ENCODE measurements around the gene MCF2L2. TPM values are rescaled to one million over a fixed set of nuclear protein-coding genes. Genes with fewer than 3 reads are reported as not detected.

MCF2L2 gene
- total and polyA plus RNA-seq, 2 experiments from 2014 or later: not detected

GRCh38 chr3:183448369-183449128, 20.1 kb upstream of the MCF2L2 start:
- Histone ChIP-seq H2AFZ (peak overlapping the region; percentile 98), H3K79me2 (ENCODE audit: insufficient read depth) (no peaks in the 10 kb centered on the region; the same call in 1 of the 2 replicates), H3K27ac (no peak overlapping the region), H3K36me3 (ENCODE audit: low read depth) (no peaks in the 10 kb centered on the region), H4K20me1 (ENCODE audit: insufficient read depth) (no peaks in the 10 kb centered on the region), H3K9me3 (ENCODE audit: low read depth) (no peaks in the 10 kb centered on the region), H3K9ac (peak overlapping the region; percentile 85), H3K27me3 (replicated peaks; ENCODE audit: insufficient read depth) (0 out of 2 replicates have a peak, but pooled peaks cover under 1% of the 10 kb centered on the region), H3K4me1 (ENCODE audit: insufficient read depth) (peaks cover 12% of the 10 kb centered on the region; the same call in 1 of the 2 replicates), H3K4me3 (peak overlapping the region; percentile 87), H3F3A (ENCODE audit: insufficient read depth) (no peaks in the 10 kb centered on the region), H3K9me2 (ENCODE audit: insufficient read depth) (no peaks in the 10 kb centered on the region), H3K4me2 (ENCODE audit: unreplicated experiment) (peak overlapping the region; percentile 94)
- DNase-seq: no peak
- TF ChIP-seq EZH2phosphoT487 (IDR thresholded peaks at IDR 0.05; ENCODE audit: insufficient read depth, low read depth) (no peak), EZH2 (IDR thresholded peaks at IDR 0.05; ENCODE audit: insufficient read depth, poor library complexity, severe bottlenecking) (no peak)
- in situ Hi-C loops (cut with MboI): no loop called here
- WGBS, 2 experiments (ENCODE audit: low coverage in 1 of 2, low lambda C conversion rate in 2 of 2, missing lambda C conversion rate in 2 of 2): 61 to 63% methylated on average over 3 of the region's 3 CpGs

GRCh38 chr3:183447206-183448001, 19.0 kb upstream of the MCF2L2 start:
- peaks cover 12% of the 10 kb centered on the region; the same call in 1 of the 2 replicates for H3K4me1 ChIP-seq (ENCODE audit: insufficient read depth)
- H3K4me2 ChIP-seq (ENCODE audit: unreplicated experiment): peak overlapping the region; percentile 94
- no peak for TF ChIP-seq EZH2 (IDR thresholded peaks at IDR 0.05; ENCODE audit: insufficient read depth, poor library complexity, severe bottlenecking)
- no peak for TF ChIP-seq EZH2phosphoT487 (IDR thresholded peaks at IDR 0.05; ENCODE audit: insufficient read depth, low read depth)
- H3K9me2 ChIP-seq (ENCODE audit: insufficient read depth): no peaks in the 10 kb centered on the region
- H3K9ac ChIP-seq: peak overlapping the region; percentile 85
- H2AFZ ChIP-seq: peak overlapping the region; percentile 98
- in situ Hi-C loops (cut with MboI): no loop called here
- peak; percentile 83 for DNase-seq
- H3K27me3 ChIP-seq (replicated peaks; ENCODE audit: insufficient read depth): 0 out of 2 replicates have a peak, but pooled peaks cover 5% of the 10 kb centered on the region
- H3K4me3 ChIP-seq: peak overlapping the region; percentile 87
- no peaks in the 10 kb centered on the region for H4K20me1 ChIP-seq (ENCODE audit: insufficient read depth)
- no peaks in the 10 kb centered on the region for H3K36me3 ChIP-seq (ENCODE audit: low read depth)
- no peaks in the 10 kb centered on the region; the same call in 1 of the 2 replicates for H3K79me2 ChIP-seq (ENCODE audit: insufficient read depth)
- H3F3A ChIP-seq (ENCODE audit: insufficient read depth): no peaks in the 10 kb centered on the region
- 1% methylated on average over 52 to 54 of the region's 54 CpGs for WGBS, 2 experiments (ENCODE audit: low coverage in 1 of 2, low lambda C conversion rate in 2 of 2, missing lambda C conversion rate in 2 of 2)
- peak overlapping the region; percentile 42 for H3K27ac ChIP-seq
- H3K9me3 ChIP-seq (ENCODE audit: low read depth): no peaks in the 10 kb centered on the region

GRCh38 chr3:183446838-183447205, 18.4 kb upstream of the MCF2L2 start:
- Histone ChIP-seq H2AFZ (peak overlapping the region; percentile 98), H3K79me2 (ENCODE audit: insufficient read depth) (no peaks in the 10 kb centered on the region; the same call in 1 of the 2 replicates), H3K4me1 (ENCODE audit: insufficient read depth) (peaks cover 12% of the 10 kb centered on the region; the same call in 1 of the 2 replicates), H3K9me2 (ENCODE audit: insufficient read depth) (no peaks in the 10 kb centered on the region), H3K9ac (peak overlapping the region; percentile 85), H3K27me3 (replicated peaks; ENCODE audit: insufficient read depth) (0 out of 2 replicates have a peak, but pooled peaks cover 5% of the 10 kb centered on the region), H3K36me3 (ENCODE audit: low read depth) (no peaks in the 10 kb centered on the region), H3K4me3 (peak overlapping the region; percentile 87), H4K20me1 (ENCODE audit: insufficient read depth) (no peaks in the 10 kb centered on the region), H3K4me2 (ENCODE audit: unreplicated experiment) (peak overlapping the region; percentile 94), H3K9me3 (ENCODE audit: low read depth) (no peaks in the 10 kb centered on the region), H3F3A (ENCODE audit: insufficient read depth) (no peaks in the 10 kb centered on the region), H3K27ac (peak overlapping the region; percentile 42; the same call in 1 of the 2 replicates)
- in situ Hi-C loops (cut with MboI): no loop called here
- TF ChIP-seq EZH2 (IDR thresholded peaks at IDR 0.05; ENCODE audit: insufficient read depth, poor library complexity, severe bottlenecking) (no peak), EZH2phosphoT487 (IDR thresholded peaks at IDR 0.05; ENCODE audit: insufficient read depth, low read depth) (no peak)
- no peak for DNase-seq
- 96% methylated on average over 2 of the region's 2 CpGs for WGBS, 2 experiments (ENCODE audit: low coverage in 1 of 2, low lambda C conversion rate in 2 of 2, missing lambda C conversion rate in 2 of 2)

GRCh38 chr3:183444748-183445147, 16.3 kb upstream of the MCF2L2 start:
- no peak overlapping the region for H3K4me3 ChIP-seq
- H3K36me3 ChIP-seq (ENCODE audit: low read depth): no peaks in the 10 kb centered on the region
- H3K9me2 ChIP-seq (ENCODE audit: insufficient read depth): no peaks in the 10 kb centered on the region
- in situ Hi-C loops (cut with MboI): no loop called here
- WGBS, 2 experiments (ENCODE audit: low coverage in 1 of 2, low lambda C conversion rate in 2 of 2, missing lambda C conversion rate in 2 of 2): 73 to 91% methylated on average over 1 of the region's 1 CpG
- H3K9me3 ChIP-seq (ENCODE audit: low read depth): no peaks in the 10 kb centered on the region
- H3K4me2 ChIP-seq (ENCODE audit: unreplicated experiment): no peak overlapping the region
- DNase-seq: no peak
- no peaks in the 10 kb centered on the region for H3F3A ChIP-seq (ENCODE audit: insufficient read depth)
- TF ChIP-seq EZH2phosphoT487 (IDR thresholded peaks at IDR 0.05; ENCODE audit: insufficient read depth, low read depth) (no peak), EZH2 (IDR thresholded peaks at IDR 0.05; ENCODE audit: insufficient read depth, poor library complexity, severe bottlenecking) (no peak)
- peaks cover 12% of the 10 kb centered on the region; the same call in 1 of the 2 replicates for H3K4me1 ChIP-seq (ENCODE audit: insufficient read depth)
- no peak overlapping the region for H3K27ac ChIP-seq
- no peak overlapping the region for H3K9ac ChIP-seq
- H2AFZ ChIP-seq: no peak overlapping the region
- 0 out of 2 replicates have a peak, but pooled peaks cover 5% of the 10 kb centered on the region for H3K27me3 ChIP-seq (replicated peaks; ENCODE audit: insufficient read depth)
- no peaks in the 10 kb centered on the region for H4K20me1 ChIP-seq (ENCODE audit: insufficient read depth)
- no peaks in the 10 kb centered on the region for H3K79me2 ChIP-seq (ENCODE audit: insufficient read depth)
